Fibroblast of skin of scalp (primary cell): Measurements from ENCODE around the gene ZMYM3.

ENCODE experiments used
- DNase-seq: peaks from one replicate; pipeline ENCODE4 v3.0.0-alpha.2; 2013

ZMYM3 gene

GRCh38 chrX:71252221-71252620, 1.7 kb downstream of the ZMYM3 start:
- no peak for DNase-seq

- DNase-seq, result peak; percentile 4
These were observed 2.4 kb downstream of the ZMYM3 start for GRCh38 chrX:71251466-71251973.

DNA sequence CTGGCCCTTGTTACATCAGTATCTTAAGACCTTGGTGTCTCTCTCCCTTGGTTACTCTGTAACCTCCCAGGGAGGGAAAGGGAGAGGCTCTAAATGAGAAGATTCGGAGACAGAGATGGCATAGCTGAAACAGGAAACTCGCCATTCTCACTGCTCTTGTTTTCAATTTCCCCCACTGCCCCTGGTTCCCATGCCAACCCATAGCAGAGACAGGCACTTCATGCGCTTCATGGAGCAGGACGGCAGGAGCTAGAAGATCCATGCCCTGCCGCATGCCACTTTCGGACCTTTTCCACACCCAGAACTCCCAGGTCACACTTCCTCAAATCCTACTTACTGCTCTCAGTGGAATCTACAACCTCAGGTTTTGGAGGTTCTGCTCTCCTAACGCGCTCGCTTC, 3.1 kb downstream of the ZMYM3 start:
- DNase-seq, result no peak

- DNase-seq, result no peak
These were observed 8.8 kb downstream of the ZMYM3 start for GRCh38 chrX:71245159-71245558.

- DNase-seq, result no peak
These were observed 9.4 kb downstream of the ZMYM3 start for GRCh38 chrX:71244359-71245128.

DNA sequence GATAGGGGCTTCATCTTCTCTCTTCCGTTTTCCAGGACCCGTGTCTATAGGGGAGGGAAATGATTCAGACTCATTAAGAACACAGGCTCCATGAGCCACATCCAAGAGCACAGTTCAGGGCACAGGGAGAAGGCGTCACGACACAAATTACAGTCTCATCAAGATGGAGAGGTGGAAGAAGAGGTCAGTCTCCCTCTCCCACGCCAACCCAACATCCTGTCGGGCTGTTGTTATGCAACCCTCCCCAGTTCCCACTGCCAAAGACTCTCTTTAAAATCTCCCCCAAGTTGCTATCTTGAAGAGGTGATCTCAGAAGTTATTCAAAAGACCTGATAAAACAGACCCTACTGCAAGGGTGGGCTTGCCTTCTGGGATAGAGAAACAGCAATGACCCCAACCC, 12.6 kb downstream of the ZMYM3 start:
- no peak for DNase-seq

- no peak for DNase-seq
These were observed 14.2 kb downstream of the ZMYM3 start for GRCh38 chrX:71239781-71240180.

DNA sequence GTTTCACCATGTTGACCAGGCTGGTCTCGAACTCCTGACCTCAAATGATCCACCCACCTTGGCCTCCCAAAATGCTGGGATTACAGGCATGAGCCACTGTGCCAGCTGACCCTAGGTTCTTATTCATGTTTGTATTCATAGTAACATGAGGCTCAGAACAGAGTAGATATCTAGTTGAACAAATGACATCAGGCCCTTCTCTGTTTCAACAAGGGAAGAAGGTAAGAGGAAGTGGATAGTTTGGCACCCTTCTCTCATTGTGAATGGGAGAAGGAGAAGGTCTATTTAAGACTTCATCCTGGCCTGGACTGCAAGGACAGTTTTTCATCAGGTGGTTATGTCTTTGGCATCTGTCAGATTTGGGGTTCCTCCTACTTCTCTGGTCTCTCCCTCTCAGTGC, 17.1 kb downstream of the ZMYM3 start:
- no peak for DNase-seq

GRCh38 chrX:71235482-71235881, 18.5 kb downstream of the ZMYM3 start:
- no peak for DNase-seq

DNA sequence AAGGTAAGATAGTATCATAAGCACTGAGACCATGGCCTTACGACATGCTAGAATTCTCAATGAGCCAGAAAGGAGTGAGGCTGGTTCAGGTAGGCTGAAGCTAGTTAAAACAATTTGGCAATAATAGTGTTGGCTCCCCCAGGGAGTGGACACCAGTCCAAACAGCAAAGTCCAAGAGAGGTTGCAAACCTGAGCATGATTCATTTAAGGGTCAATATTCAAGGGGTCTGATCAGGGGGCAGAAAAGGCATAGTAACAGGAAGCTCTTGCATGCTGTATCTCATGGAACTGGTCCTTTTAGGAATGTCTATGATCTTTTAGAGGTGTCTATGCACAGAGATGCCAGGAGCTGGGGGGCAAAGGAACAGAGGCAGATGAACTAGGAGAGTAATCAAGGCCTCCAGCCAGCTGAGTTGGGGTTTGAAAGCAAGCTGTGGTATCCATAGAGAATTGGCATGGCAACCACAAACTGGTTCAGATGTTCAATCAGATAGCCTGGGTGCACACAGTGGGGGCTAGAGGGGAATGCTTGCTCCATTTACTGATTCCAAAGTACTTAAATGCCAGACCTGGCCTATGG, 25.8 kb downstream of the ZMYM3 start:
- DNase-seq, result no peak

GRCh38 chrX:71227370-71228062, 26.4 kb downstream of the ZMYM3 start:
- no peak for DNase-seq

- DNase-seq, result no peak
These were observed 28.3 kb downstream of the ZMYM3 start for GRCh38 chrX:71225676-71226075.

DNA sequence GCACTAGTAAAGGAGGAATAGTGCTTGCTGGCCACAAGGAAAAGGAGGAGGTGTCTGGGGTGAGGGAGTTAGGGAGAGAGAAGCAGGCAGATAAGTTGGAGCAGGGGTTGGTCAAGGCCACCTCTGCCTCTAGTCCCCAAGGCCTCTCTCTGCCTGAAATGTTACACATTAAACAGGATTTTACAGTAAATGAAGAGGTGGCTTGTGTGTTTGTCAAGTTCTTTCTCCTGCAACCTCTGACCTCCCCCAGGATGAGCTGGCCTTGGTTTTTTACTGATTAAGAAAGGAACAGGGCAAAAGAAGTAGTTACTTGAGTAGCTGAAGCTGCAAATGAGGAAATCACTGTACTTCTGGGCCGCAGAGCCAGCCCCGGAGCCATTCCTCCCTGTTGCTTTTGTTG, 28.9 kb downstream of the ZMYM3 start:
- no peak for DNase-seq

DNA sequence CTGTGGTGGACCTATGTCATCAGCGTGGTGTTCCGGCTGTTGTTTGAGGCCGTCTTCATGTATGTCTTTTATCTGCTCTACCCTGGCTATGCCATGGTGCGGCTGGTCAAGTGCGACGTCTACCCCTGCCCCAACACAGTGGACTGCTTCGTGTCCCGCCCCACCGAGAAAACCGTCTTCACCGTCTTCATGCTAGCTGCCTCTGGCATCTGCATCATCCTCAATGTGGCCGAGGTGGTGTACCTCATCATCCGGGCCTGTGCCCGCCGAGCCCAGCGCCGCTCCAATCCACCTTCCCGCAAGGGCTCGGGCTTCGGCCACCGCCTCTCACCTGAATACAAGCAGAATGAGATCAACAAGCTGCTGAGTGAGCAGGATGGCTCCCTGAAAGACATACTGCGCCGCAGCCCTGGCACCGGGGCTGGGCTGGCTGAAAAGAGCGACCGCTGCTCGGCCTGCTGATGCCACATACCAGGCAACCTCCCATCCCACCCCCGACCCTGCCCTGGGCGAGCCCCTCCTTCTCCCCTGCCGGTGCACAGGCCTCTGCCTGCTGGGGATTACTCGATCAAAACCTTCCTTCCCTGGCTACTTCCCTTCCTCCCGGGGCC, 29.7 kb downstream of the ZMYM3 start:
- no peak for DNase-seq

DNA sequence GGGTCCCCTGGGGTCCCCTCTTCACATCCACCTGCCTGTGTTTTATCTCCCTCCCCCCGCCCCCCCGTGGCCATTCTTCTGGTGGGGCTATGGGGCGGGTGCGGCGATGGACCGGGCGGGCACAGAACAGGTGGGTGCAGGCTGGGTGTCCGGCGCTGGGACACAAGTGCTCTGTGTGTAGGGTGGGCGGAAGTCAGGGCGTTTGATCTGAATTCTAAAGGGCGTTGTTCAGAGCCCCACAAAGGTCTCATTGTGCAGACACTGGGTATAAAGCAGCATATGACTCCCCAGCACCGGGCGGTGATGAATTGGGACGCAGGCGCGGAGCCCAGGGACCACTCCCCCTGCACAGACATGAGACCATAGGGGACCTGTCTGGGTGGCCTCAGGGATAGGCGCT, 31.0 kb downstream of the ZMYM3 start, which contains the start of gene GJB1:
Gene GJB1 (plus strand): TSS at position 296 of the 400 bp plus-strand sequence. CDS start 484 bp downstream, outside the sequence.
- no peak for DNase-seq

DNA sequence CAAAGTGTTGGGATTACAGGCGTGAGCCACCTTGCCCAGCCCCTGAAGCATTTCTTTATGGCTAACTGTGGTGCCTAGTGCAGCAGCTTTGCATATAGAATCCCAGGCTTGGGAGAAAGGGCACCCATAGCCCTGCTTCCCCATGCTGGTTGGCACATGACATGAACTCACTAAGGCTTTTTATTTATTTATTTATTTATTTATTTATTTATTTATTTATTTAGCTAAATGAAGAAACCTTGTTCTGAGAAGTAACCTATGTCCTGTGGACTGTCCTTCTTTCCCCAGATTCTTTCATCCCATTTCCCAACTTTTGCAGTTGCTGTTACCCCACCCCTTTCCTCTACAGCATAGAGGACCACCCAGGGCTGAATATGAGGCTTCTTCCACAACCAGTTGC, 32.8 kb downstream of the ZMYM3 start:
- DNase-seq, result no peak

GRCh38 chrX:71217298-71217697, 36.6 kb downstream of the ZMYM3 start:
- DNase-seq, result no peak

DNA sequence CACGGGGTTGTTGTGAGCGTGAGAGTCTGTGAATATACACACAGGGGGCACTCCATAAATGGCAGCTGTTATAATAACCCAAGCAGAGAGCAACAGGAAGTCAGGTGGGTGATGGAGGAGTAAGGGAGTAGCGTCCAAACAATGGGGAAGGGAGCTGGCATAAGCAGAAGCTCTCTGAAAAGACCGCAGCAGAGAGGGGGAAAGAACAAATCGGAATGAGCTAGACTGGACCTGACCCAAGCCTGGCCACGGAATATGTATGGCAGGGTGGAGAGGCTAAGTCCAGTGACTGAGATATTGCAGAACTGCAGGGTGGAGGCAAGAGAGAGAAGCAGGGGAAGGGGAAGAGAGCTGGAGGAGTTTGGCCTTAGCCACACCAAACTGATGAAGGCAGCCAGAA, 37.5 kb downstream of the ZMYM3 start:
- no peak for DNase-seq

- no peak for DNase-seq
These were observed 38.5 kb downstream of the ZMYM3 start for GRCh38 chrX:71215338-71215912.

DNA sequence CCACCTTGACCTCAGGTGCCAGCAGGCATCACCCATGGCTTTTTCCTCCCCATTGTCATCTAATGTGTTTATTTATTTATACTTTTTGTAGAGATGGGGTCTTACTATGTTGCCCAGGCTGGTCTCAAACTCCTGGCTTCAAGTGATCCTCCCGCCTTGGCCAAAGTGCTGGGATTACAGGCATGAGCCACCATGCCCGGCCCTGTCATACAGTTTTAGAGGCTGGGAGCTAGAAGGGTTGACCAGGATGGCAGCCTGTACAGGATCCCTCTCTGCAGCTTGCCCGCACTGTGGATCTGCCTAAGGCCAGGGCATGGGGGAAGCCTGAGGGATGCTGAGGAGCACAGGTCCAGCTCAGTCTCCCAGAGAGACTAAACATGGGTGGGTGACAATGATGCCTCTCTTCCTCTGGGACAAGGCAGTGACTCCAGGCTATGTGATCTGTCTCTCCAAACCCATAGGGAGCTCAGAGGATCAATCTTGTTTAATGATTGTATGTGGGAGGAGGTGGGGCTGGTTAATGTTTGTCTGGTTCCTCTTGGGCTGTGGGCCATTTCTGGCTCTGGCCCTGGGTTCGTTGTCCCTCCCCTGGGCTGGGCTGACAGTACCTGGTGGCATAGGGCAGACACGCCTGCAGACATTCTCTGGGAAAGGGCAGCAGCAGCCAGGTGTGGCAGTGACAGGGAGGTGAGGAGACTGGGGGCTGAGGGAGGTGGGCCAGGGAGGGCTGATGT, 39.2 kb downstream of the ZMYM3 start:
- no peak for DNase-seq

DNA sequence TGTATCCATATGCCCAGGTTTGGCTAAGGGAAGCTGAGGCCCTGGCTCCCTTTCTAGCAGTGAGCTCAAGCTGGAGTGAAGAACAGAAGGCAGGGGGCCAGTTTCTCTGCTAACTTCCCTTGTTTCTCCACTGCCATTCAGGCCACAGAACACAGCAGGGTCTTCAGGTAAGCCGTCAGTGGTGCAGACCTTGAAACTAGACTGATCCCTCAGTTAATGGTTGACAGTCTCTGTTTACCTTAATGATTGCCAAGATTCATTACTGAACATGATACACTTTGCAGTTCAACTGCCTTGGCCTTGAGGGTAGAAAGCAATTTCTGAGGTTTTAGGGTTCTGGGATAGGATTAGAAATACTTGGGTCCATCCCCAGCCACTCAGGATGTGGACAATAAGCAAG, 39.8 kb downstream of the ZMYM3 start:
- no peak for DNase-seq

DNA sequence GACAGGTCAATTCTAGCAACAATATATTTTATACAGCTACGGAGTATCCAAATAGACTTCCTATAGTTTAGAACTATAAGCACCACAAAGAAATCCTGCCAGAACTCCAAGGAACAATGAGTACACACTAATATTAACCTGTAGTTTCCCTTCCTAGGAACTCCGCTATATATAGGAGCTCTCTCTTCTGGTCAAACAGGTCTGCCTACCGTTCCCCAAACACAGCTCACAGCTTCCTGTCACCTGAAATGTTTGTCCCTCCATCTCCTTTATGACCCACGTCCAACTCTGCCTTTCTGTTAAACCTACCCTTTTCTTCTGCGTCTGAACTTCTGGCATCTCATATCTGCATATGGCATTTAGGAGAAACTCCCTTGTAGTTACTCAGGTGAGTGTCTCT, 41.4 kb downstream of the ZMYM3 start:
- no peak for DNase-seq
